Measurements from ENCODE around the gene SUSD4. TPM values are rescaled to one million over a fixed set of nuclear protein-coding genes. Genes with fewer than 3 reads are reported as not detected.

The SUSD4 gene
- total RNA-seq, 2 experiments from 2014 or later = 0.17 TPM; not detected in 1

GRCh38 chr1:223313415-223313754 is 50.6 kb downstream of the SUSD4 start:
- no peak for ATAC-seq (ENCODE audit: low read depth)
- POLR2A ChIA-PET = no interaction called here
- Mint-ChIP-seq H3K36me3 (no peaks in the 10 kb centered on the region), H3K4me3 (no peak overlapping the region), H3K27me3 (no peaks in the 10 kb centered on the region), H3K9me3 (peaks cover 1% of the 10 kb centered on the region), H3K4me1 (no peaks in the 10 kb centered on the region), H3K27ac (no peak overlapping the region)
- no peak for DNase-seq

GRCh38 chr1:223312705-223313414 is 51.1 kb downstream of the SUSD4 start:
- Mint-ChIP-seq H3K36me3 (no peaks in the 10 kb centered on the region), H3K4me1 (no peaks in the 10 kb centered on the region), H3K9me3 (peaks cover 1% of the 10 kb centered on the region), H3K4me3 (no peak overlapping the region), H3K27ac (no peak overlapping the region), H3K27me3 (no peaks in the 10 kb centered on the region)
- ATAC-seq (ENCODE audit: low read depth) (no peak), DNase-seq (no peak)
- POLR2A ChIA-PET = no interaction called here

DNA sequence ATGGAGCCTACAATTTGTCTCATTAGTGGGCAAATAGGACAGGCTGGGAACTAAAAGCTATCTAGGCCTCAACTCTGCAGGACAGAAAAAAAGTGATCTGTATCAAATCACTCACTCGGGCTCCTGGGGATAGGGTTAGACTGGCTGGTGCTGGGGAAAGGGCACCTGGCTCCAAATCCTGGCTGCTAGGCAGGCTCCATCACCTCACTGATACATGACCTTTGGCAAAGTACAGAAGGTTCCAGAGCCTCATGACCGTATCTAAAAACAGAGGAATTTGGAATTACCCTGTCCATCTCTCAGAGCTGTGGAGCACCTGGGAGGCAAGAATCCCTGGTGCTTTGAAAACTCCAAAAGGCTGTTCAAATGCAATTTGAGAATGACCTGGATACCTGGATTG is 51.7 kb downstream of the SUSD4 start:
- Mint-ChIP-seq H3K4me1 (no peaks in the 10 kb centered on the region), H3K27me3 (no peaks in the 10 kb centered on the region), H3K4me3 (no peak overlapping the region), H3K27ac (no peak overlapping the region), H3K9me3 (peaks cover under 1% of the 10 kb centered on the region), H3K36me3 (no peaks in the 10 kb centered on the region)
- POLR2A ChIA-PET = no interaction called here
- no peak for ATAC-seq (ENCODE audit: low read depth)
- no peak for DNase-seq

DNA sequence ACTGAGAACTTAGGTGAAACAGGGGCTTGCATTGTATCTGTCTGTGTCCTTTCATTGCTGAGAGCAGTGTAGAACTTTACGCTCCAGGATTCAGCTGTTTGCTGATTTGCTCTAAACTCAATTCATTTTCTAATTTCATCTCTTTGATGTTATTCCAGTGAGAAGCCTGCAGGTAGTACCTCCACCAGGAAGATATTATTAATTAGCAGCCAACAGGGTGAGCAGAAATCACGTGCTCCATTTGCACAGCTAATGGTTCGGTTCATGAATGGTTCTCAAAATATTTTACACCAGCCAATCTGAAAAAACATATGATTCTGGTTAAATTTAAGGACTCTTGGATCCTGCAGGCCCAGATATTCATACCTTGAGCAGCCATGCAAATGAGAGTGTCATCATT is 52.1 kb downstream of the SUSD4 start:
- no peak overlapping the region for H3K27ac Mint-ChIP-seq
- no peak for ATAC-seq (ENCODE audit: low read depth)
- DNase-seq = no peak
- H3K27me3 Mint-ChIP-seq = no peaks in the 10 kb centered on the region
- no peaks in the 10 kb centered on the region for H3K9me3 Mint-ChIP-seq
- H3K36me3 Mint-ChIP-seq = no peaks in the 10 kb centered on the region
- POLR2A ChIA-PET = no interaction called here
- H3K4me1 Mint-ChIP-seq = no peaks in the 10 kb centered on the region
- H3K4me3 Mint-ChIP-seq = no peak overlapping the region

DNA sequence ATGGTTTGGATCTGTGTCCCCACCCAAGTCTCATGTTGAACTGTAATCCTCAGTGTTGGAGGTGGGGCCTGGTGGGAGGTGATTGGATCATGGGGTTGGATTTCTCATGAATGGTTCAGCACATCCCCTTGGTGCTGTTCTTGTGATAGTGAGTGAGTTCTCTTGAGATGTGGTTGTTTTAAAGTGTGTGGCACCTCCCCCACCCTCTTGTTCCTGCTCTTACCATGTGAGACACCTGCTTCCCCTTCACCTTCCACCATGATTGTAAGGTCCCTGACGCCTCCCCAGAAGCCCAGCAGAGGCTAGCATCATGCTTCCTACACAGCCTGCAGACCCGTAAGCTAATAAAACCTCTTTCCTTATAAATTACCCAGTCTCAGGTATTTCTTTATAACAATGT is 55.8 kb downstream of the SUSD4 start:
- Mint-ChIP-seq H3K4me3 (no peak overlapping the region), H3K27me3 (peaks cover 4% of the 10 kb centered on the region), H3K27ac (no peak overlapping the region), H3K9me3 (peaks cover 4% of the 10 kb centered on the region), H3K4me1 (no peaks in the 10 kb centered on the region), H3K36me3 (no peaks in the 10 kb centered on the region)
- POLR2A ChIA-PET = no interaction called here
- ATAC-seq (ENCODE audit: low read depth) = no peak
- DNase-seq = no peak

DNA sequence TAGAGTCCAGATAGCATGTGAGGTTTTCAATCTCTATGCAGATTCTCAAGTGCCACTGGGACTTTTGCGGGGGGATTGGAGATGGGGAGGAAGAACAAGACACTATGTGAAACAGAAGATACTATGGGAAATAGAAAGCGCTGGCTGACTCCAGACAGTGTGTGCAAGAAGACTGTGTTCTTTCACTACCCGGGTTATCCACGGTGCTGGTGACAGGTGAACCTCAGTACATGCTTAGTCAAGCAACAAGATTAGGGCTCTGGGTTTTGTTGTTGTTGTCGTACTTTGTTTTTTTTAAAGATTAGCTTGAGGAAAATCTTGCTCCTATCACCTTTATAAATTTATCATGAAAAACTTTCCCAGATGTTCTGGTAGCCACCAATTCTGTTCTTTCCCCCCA is 56.4 kb downstream of the SUSD4 start:
- DNase-seq (no peak), ATAC-seq (ENCODE audit: low read depth) (no peak)
- Mint-ChIP-seq H3K36me3 (no peaks in the 10 kb centered on the region), H3K4me1 (no peaks in the 10 kb centered on the region), H3K27ac (no peak overlapping the region), H3K4me3 (no peak overlapping the region), H3K9me3 (peaks cover 4% of the 10 kb centered on the region), H3K27me3 (peaks cover 4% of the 10 kb centered on the region)
- POLR2A ChIA-PET = no interaction called here

DNA sequence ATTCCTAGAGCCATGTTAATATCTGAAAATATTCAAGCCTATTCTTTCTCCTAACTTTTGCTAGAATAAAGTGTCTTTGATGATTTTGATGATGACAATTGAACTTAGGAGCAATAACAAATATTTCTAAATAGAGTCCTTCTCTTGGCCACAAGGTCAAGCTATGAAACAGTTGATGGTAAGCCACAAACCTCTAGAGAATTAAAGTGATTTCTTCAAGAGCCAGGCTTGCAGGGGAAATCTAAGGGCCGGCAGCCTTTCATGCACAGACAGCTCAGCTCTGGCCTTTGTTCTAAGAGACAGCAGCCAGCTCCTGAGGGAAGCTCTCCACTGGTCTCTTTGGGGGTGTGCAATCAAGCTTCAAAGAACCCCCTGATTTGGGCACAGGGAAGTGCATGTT is 59.0 kb downstream of the SUSD4 start:
- no peaks in the 10 kb centered on the region for H3K36me3 Mint-ChIP-seq
- POLR2A ChIA-PET = no interaction called here

DNA sequence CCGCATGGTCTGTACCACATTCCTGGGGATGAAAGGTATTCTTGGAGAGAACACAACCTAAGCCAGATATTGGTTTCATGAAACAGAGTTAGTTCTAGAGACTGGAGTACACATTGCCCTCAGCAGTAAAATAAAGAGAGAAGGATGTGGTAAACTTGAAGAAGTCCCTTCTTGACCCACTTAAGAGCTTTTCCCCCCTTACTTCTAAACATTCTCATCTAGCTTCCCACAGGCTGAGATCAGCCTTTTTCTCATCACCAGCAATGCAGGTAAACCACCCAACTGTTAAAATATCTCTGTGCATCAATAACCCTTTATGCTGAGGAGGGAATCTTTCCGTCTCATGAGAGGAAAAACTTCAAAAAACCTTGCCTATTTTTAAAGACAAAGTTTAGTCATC is 62.6 kb downstream of the SUSD4 start:
- POLR2A ChIA-PET = no interaction called here
- ATAC-seq (ENCODE audit: low read depth) (no peak), DNase-seq (no peak)
- H3K36me3 Mint-ChIP-seq = no peaks in the 10 kb centered on the region
- H3K27me3 Mint-ChIP-seq = peaks cover 4% of the 10 kb centered on the region
- H3K4me3 Mint-ChIP-seq = no peak overlapping the region
- peaks cover 9% of the 10 kb centered on the region for H3K4me1 Mint-ChIP-seq
- peaks cover 5% of the 10 kb centered on the region for H3K9me3 Mint-ChIP-seq
- H3K27ac Mint-ChIP-seq = no peak overlapping the region

More for the DNA sequence above, 59.0 kb downstream of the SUSD4 start:
- peaks cover 9% of the 10 kb centered on the region for H3K4me1 Mint-ChIP-seq
- DNase-seq (no peak), ATAC-seq (ENCODE audit: low read depth) (no peak)
- H3K9me3 Mint-ChIP-seq = peaks cover 5% of the 10 kb centered on the region
- no peak overlapping the region for H3K27ac Mint-ChIP-seq
- H3K4me3 Mint-ChIP-seq = no peak overlapping the region
- H3K27me3 Mint-ChIP-seq = peaks cover 4% of the 10 kb centered on the region

DNA sequence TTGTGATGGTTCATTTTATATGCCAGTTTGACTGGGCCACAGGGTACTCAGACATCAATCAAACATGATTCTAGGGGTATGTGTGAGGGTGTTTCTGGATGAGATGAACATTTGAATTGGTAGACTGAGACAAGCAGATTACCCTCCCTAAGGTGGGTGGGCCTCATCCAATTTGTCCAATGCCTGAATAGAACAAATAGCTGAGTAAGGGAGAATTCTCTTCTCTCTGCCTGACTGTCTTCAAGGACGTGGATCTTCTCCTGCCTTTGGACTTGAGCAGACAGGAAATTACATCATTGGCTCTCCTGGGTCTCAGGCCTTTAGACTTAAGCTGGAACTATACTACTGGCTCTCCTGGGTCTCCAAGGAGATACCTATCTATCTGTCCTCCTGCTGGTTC is 64.4 kb downstream of the SUSD4 start:
- no peaks in the 10 kb centered on the region for H3K27me3 Mint-ChIP-seq
- ATAC-seq (ENCODE audit: low read depth) (no peak), DNase-seq (no peak)
- H3K27ac Mint-ChIP-seq = no peak overlapping the region
- peaks cover 5% of the 10 kb centered on the region for H3K9me3 Mint-ChIP-seq
- H3K4me3 Mint-ChIP-seq = no peak overlapping the region
- no peaks in the 10 kb centered on the region for H3K36me3 Mint-ChIP-seq
- H3K4me1 Mint-ChIP-seq = peaks cover 9% of the 10 kb centered on the region
- POLR2A ChIA-PET = no interaction called here

GRCh38 chr1:223298701-223299100 is 65.3 kb downstream of the SUSD4 start:
- H3K4me1 Mint-ChIP-seq = peaks cover 9% of the 10 kb centered on the region
- no peak for DNase-seq
- no peaks in the 10 kb centered on the region for H3K27me3 Mint-ChIP-seq
- H3K27ac Mint-ChIP-seq = no peak overlapping the region
- H3K9me3 Mint-ChIP-seq = peaks cover 5% of the 10 kb centered on the region
- no peak for ATAC-seq (ENCODE audit: low read depth)
- no peak overlapping the region for H3K4me3 Mint-ChIP-seq
- H3K36me3 Mint-ChIP-seq = no peaks in the 10 kb centered on the region
- POLR2A ChIA-PET = no interaction called here

DNA sequence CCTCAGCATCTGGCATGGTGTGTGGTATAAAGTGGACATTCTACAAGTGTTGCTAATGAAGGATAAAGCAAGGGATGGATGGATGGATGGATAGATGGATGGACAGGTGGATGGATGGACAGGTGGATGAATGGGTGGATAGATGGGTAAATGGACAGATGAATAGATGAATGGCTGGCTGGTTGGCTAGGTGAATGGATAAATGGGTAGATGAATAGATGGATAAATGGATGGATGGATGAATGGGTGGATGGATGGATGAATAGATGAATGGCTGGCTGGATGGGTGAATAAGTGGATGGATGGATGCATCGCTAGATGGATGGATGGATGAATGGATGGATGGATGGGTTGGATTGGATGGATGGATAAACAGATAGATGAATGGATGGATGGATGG is 66.2 kb downstream of the SUSD4 start:
- no peak overlapping the region for H3K27ac Mint-ChIP-seq
- no peak for DNase-seq
- peaks cover 2% of the 10 kb centered on the region for H3K9me3 Mint-ChIP-seq
- H3K4me1 Mint-ChIP-seq = peaks cover 9% of the 10 kb centered on the region
- ATAC-seq (ENCODE audit: low read depth) = no peak
- no peak overlapping the region for H3K4me3 Mint-ChIP-seq
- POLR2A ChIA-PET = no interaction called here
- H3K27me3 Mint-ChIP-seq = no peaks in the 10 kb centered on the region
- no peaks in the 10 kb centered on the region for H3K36me3 Mint-ChIP-seq

- Mint-ChIP-seq H3K4me1 (peaks cover 2% of the 10 kb centered on the region), H3K36me3 (no peaks in the 10 kb centered on the region), H3K27me3 (no peaks in the 10 kb centered on the region), H3K9me3 (no peaks in the 10 kb centered on the region), H3K4me3 (no peak overlapping the region), H3K27ac (no peak overlapping the region)
- ATAC-seq (ENCODE audit: low read depth) (no peak), DNase-seq (no peak)
- POLR2A ChIA-PET = no interaction called here
These were observed 72.2 kb downstream of the SUSD4 start for GRCh38 chr1:223291796-223292195.

GRCh38 chr1:223290397-223290796 is 73.6 kb downstream of the SUSD4 start:
- Mint-ChIP-seq H3K4me3 (no peak overlapping the region), H3K27ac (no peak overlapping the region), H3K4me1 (peaks cover 2% of the 10 kb centered on the region), H3K27me3 (no peaks in the 10 kb centered on the region), H3K36me3 (no peaks in the 10 kb centered on the region), H3K9me3 (peaks cover 2% of the 10 kb centered on the region)
- DNase-seq (no peak), ATAC-seq (ENCODE audit: low read depth) (no peak)
- POLR2A ChIA-PET = no interaction called here

DNA sequence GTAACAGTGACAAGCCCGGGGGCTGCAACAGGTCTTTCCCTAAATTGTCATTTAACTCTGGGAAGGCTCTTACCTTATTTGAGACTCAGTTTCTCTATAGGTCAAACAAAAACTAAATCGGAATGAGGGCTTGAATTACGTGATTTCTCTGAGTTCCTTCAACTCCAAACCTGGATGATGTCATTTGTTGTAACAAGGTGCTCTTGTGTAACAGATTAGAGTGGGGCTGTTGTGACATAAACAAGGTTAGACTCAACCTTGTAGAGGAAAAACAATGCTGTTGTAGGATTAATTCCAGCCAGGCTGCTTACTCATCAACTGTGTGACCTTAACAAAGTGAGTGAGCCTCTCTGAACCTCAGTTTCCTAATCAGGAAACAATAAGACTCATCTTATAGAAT is 74.4 kb downstream of the SUSD4 start:
- H3K27me3 Mint-ChIP-seq = no peaks in the 10 kb centered on the region
- DNase-seq = no peak
- no peak for ATAC-seq (ENCODE audit: low read depth)
- peaks cover 2% of the 10 kb centered on the region for H3K4me1 Mint-ChIP-seq
- H3K36me3 Mint-ChIP-seq = no peaks in the 10 kb centered on the region
- H3K9me3 Mint-ChIP-seq = peaks cover 2% of the 10 kb centered on the region
- H3K27ac Mint-ChIP-seq = no peak overlapping the region
- no peak overlapping the region for H3K4me3 Mint-ChIP-seq
- POLR2A ChIA-PET = no interaction called here

DNA sequence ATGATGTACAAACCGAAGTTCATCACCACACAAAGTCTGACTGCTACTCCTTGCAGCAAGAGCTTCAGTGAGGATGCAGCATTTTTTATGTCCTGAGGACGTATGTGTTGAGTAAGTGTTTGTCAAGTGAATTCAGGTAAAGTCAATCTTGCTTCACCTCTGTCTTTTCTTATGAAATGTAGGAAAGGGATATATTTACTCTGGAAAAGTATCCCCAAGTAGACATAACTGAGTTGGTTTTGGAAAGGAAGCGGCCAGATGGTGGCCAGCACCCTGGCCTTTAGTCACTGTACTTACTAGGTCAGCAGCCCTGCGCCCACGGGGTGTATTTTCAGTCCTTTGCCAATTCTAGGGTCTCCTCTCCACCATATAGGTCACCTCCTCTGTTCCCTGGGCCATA is 75.2 kb downstream of the SUSD4 start:
- Mint-ChIP-seq H3K4me3 (no peak overlapping the region), H3K9me3 (peaks cover 2% of the 10 kb centered on the region), H3K36me3 (no peaks in the 10 kb centered on the region), H3K27ac (no peak overlapping the region), H3K27me3 (no peaks in the 10 kb centered on the region), H3K4me1 (peaks cover 2% of the 10 kb centered on the region)
- DNase-seq (no peak), ATAC-seq (ENCODE audit: low read depth) (no peak)
- POLR2A ChIA-PET = no interaction called here

All from activated naive CD8-positive, alpha-beta T cell treated with anti-CD3 and anti-CD28 coated beads, Interleukin-2, amount 10 ng/mL, durations not matched to agents 7 days and 5 days (primary cell).